H1 (cell line): ENCODE data around the gene SCAPER. TPM values are rescaled to one million over a fixed set of nuclear protein-coding genes. Genes with fewer than 3 reads are reported as not detected.

Source experiments
- CTCF ChIA-PET: fragments of 300-600 bp; sonication (Branson Sonifier 250); formaldehyde crosslinking; loops from one replicate; lab custom pipeline; 2021; ENCODE audit not compliant: partially characterized antibody; lab: Charles Lee
- POLR2A ChIA-PET: fragments of 300-600 bp; sonication (Branson Sonifier 250); formaldehyde crosslinking; loops from one replicate; lab custom pipeline; 2021; ENCODE audit warnings: inconsistent platforms; ENCODE audit not compliant: partially characterized antibody; lab: Charles Lee
- DNase-seq, 2 experiments: peaks; one replicate each; pipeline versions ENCODE4 v3.0.0 to v3.0.0-alpha.2; 2010 to 2022; ENCODE audit warnings: low spot score in 2 of 2, low read depth in 1 of 2, mixed read lengths in 1 of 2
- FAIRE-seq: peaks from 2 replicates; lab custom pipeline; 2011; peaks lifted over from hg19 to GRCh38; lab: Jason Lieb, UNC
- H2AFZ ChIP-seq: 2 replicates; pipeline ENCODE4 v1.8.1; 2012; ENCODE audit warnings: low read length, inconsistent platforms
- H2AK5ac ChIP-seq: 2 replicates; pipeline ENCODE4 v1.6.1; 2013; ENCODE audit warnings: low read depth, low read length
- H2BK120ac ChIP-seq: replicated peaks from 2 replicates; pipeline ENCODE3; 2013; ENCODE audit warnings: low read depth, low read length, inconsistent platforms
- H2BK12ac ChIP-seq: 2 replicates; pipeline ENCODE4 v1.6.1; 2013; ENCODE audit warnings: low read depth, low read length
- H2BK15ac ChIP-seq: 2 replicates; pipeline ENCODE4 v1.6.1; 2013; ENCODE audit warnings: low read length
- H2BK20ac ChIP-seq: 2 replicates; pipeline ENCODE4 v1.6.1; 2013; ENCODE audit warnings: low read length
- H2BK5ac ChIP-seq: 2 replicates; pipeline ENCODE4 v1.6.1; 2013; ENCODE audit warnings: low read depth, low read length
- H3K14ac ChIP-seq: 2 replicates; pipeline ENCODE4 v1.6.1; 2013; ENCODE audit warnings: inconsistent platforms; ENCODE audit not compliant: insufficient read length
- H3K18ac ChIP-seq: 2 replicates; pipeline ENCODE4 v1.6.1; 2013; ENCODE audit warnings: low read length; ENCODE audit errors: extremely low read depth
- H3K23ac ChIP-seq: 2 replicates; pipeline ENCODE4 v1.6.1; 2013; ENCODE audit warnings: inconsistent platforms; ENCODE audit not compliant: insufficient read length
- H3K23me2 ChIP-seq: 2 replicates; pipeline ENCODE4 v1.6.1; 2013; ENCODE audit warnings: low read depth, low read length
- H3K27ac ChIP-seq: 2 replicates; pipeline ENCODE4 v1.6.1; 2011; ENCODE audit warnings: low read depth, low read length, inconsistent platforms
- H3K27me3 ChIP-seq, 4 experiments: replicated peaks in 1 of 4; 1 replicate in 1 of 4; 2 replicates in 3 of 4; pipeline versions ENCODE4 v1.6.1 to v1.8.1; 2011 to 2013; ENCODE audit warnings: low read length in 3 of 4, mild to moderate bottlenecking in 3 of 4, inconsistent platforms in 2 of 4, mixed read lengths in 2 of 4, moderate library complexity in 1 of 4; ENCODE audit not compliant: control insufficient read depth in 3 of 4, insufficient read depth in 3 of 4; ENCODE audit errors: extremely low read depth in 1 of 4
- H3K36me3 ChIP-seq, 4 experiments: 2 replicates each; pipeline versions ENCODE4 v1.6.1 to v1.8.1; 2011 to 2013; ENCODE audit warnings: mild to moderate bottlenecking in 4 of 4, low read length in 3 of 4, moderate library complexity in 2 of 4, control low read depth in 1 of 4, inconsistent platforms in 1 of 4; ENCODE audit not compliant: insufficient read depth in 4 of 4, control insufficient read depth in 2 of 4
- H3K4ac ChIP-seq: replicated peaks from 2 replicates; pipeline ENCODE3; 2013; ENCODE audit warnings: low read length, low read depth, mixed read lengths, inconsistent platforms; ENCODE audit not compliant: insufficient read length
- H3K4me1 ChIP-seq, 4 experiments: replicated peaks in 1 of 4; 1 replicate in 1 of 4; 2 replicates in 3 of 4; pipeline versions ENCODE4 v1.6.1 to v1.8.1; 2011 to 2013; ENCODE audit warnings: low read length in 3 of 4, inconsistent platforms in 2 of 4, mixed read lengths in 1 of 4; ENCODE audit not compliant: insufficient read depth in 4 of 4, control insufficient read depth in 3 of 4
- H3K4me2 ChIP-seq, 2 experiments: 2 replicates each; pipeline versions ENCODE4 v1.6.1 to v1.8.1; 2011 to 2013; ENCODE audit warnings: low read depth in 2 of 2, low read length in 2 of 2, control low read depth in 1 of 2, inconsistent platforms in 1 of 2, mild to moderate bottlenecking in 1 of 2; ENCODE audit not compliant: insufficient read depth in 1 of 2
- H3K4me3 ChIP-seq, 4 experiments: fragments of 200-600, 300-600 bp in 1 of 4; sonication (generic), shearing (Covaris generic), sonication (Bioruptor Twin) in 1 of 4; 2 replicates each; pipeline versions ENCODE4 v1.5.1 to v1.8.1; 2011 to 2016; ENCODE audit warnings: low read length in 4 of 4, low read depth in 3 of 4, control low read depth in 2 of 4, inconsistent platforms in 2 of 4, mild to moderate bottlenecking in 2 of 4, mixed read lengths in 1 of 4, moderate library complexity in 1 of 4; ENCODE audit not compliant: insufficient read depth in 2 of 4; ENCODE audit errors: extremely low read depth in 1 of 4
- H3K56ac ChIP-seq: replicated peaks from 2 replicates; pipeline ENCODE3; 2013; ENCODE audit warnings: low read depth, mild to moderate bottlenecking, mixed read lengths, low read length, inconsistent platforms; ENCODE audit not compliant: insufficient read length
- H3K79me1 ChIP-seq: 2 replicates; pipeline ENCODE4 v1.6.1; 2013; ENCODE audit warnings: low read depth, low read length, control low read depth
- H3K79me2 ChIP-seq, 2 experiments: 2 replicates each; pipeline versions ENCODE4 v1.6.1 to v1.8.1; 2012 to 2013; ENCODE audit warnings: low read length in 2 of 2, mild to moderate bottlenecking in 2 of 2, inconsistent platforms in 1 of 2; ENCODE audit not compliant: insufficient read depth in 2 of 2, control insufficient read depth in 1 of 2
- H3K9ac ChIP-seq, 4 experiments: replicated peaks in 1 of 4; 1 replicate in 1 of 4; 2 replicates in 3 of 4; pipeline versions ENCODE4 v1.6.1 to v1.8.1; 2011 to 2013; ENCODE audit warnings: low read depth in 3 of 4, low read length in 3 of 4, control low read depth in 2 of 4, mild to moderate bottlenecking in 2 of 4, moderate library complexity in 2 of 4, inconsistent platforms in 1 of 4; ENCODE audit errors: extremely low read depth in 1 of 4
- H3K9me3 ChIP-seq, 2 experiments: 2 replicates each; pipeline versions ENCODE4 v1.6.1 to v1.8.1; 2012 to 2013; ENCODE audit warnings: mild to moderate bottlenecking in 2 of 2, moderate library complexity in 2 of 2, control low read depth in 1 of 2, inconsistent platforms in 1 of 2, low read depth in 1 of 2, low read length in 1 of 2, mixed read lengths in 1 of 2; ENCODE audit not compliant: insufficient read depth in 2 of 2
- H4K20me1 ChIP-seq, 2 experiments: replicated peaks in 1 of 2; 2 replicates each; pipeline versions ENCODE3 to v1.8.1; 2011 to 2013; ENCODE audit warnings: inconsistent platforms in 2 of 2, low read length in 2 of 2, mild to moderate bottlenecking in 1 of 2; ENCODE audit not compliant: insufficient read depth in 2 of 2, control insufficient read depth in 1 of 2
- H4K5ac ChIP-seq: 2 replicates; pipeline ENCODE4 v1.6.1; 2013; ENCODE audit warnings: low read length, low read depth, mixed read lengths, inconsistent platforms; ENCODE audit not compliant: insufficient read length
- H4K8ac ChIP-seq: 2 replicates; pipeline ENCODE4 v1.8.0; 2013; ENCODE audit warnings: mild to moderate bottlenecking, moderate library complexity, low read length, inconsistent platforms; ENCODE audit not compliant: insufficient read depth; ENCODE audit errors: extremely low read depth
- H4K91ac ChIP-seq: replicated peaks from 2 replicates; pipeline ENCODE3; 2013; ENCODE audit warnings: low read length, mixed read lengths, inconsistent platforms; ENCODE audit not compliant: insufficient read length
- EGR1 ChIP-seq: IDR thresholded peaks from 2 replicates; pipeline ENCODE4 v1.6.1; 2011; ENCODE audit warnings: low read depth, low read length, borderline replicate concordance
- NANOG ChIP-seq: IDR thresholded peaks from 2 replicates; pipeline ENCODE4 v1.6.1; 2011; ENCODE audit warnings: low read length, low read depth, mild to moderate bottlenecking, inconsistent platforms; ENCODE audit not compliant: insufficient read depth, poor library complexity, severe bottlenecking
- POU5F1 ChIP-seq: IDR thresholded peaks from 2 replicates; pipeline ENCODE4 v1.6.1; 2011; ENCODE audit warnings: low read depth, mild to moderate bottlenecking, low read length, moderate library complexity
- RAD21 ChIP-seq, 2 experiments: IDR thresholded peaks in 1 of 2; conservative IDR thresholded peaks in 1 of 2; 2 replicates each; pipeline ENCODE4 v1.6.1; 2011; ENCODE audit warnings: low read depth in 2 of 2, low read length in 2 of 2, improper control_type of control experiment in 1 of 2, inconsistent platforms in 1 of 2, mild to moderate bottlenecking in 1 of 2, moderate library complexity in 1 of 2
- WGBS, 2 experiments: shearing (Covaris generic) in 1 of 2; methylation state at CpG; one replicate each; pipeline versions ENCODE4 v1.1.6 to v1.1.7; 2013 to 2015; ENCODE audit warnings: low lambda C conversion rate in 2 of 2, mixed read lengths in 2 of 2, inconsistent platforms in 1 of 2, low coverage in 1 of 2, missing lambda C conversion rate in 1 of 2; ENCODE audit not compliant: insufficient replicate concordance in 2 of 2, insufficient coverage in 1 of 2, insufficient read length in 1 of 2; ENCODE audit errors: extremely low coverage in 1 of 2, missing lambda C conversion rate in 1 of 2; 5-methylcytosine and 5-hydroxymethylcytosine counted together
- polyA plus RNA-seq, 7 experiments: library from polyadenylated mRNA; depleted of rRNA in 3 of 7; stranded (reverse) in 5 of 7; unstranded in 2 of 7; fragments of >200 nt in 5 of 7; fragments of 200-250 nt in 2 of 7; gene quantifications; 1 replicate in 5 of 7; 2 replicates in 1 of 7; 4 replicates in 1 of 7; pipeline versions ENCODE4 v1.2.1 to v1.2.3, GENCODE V29; 2011 to 2013; ENCODE audit warnings: missing spikeins in 2 of 7, mixed read lengths in 2 of 7
- total RNA-seq: library from RNA; stranded (reverse); fragmentation: NEBNext Ultra II Directional; extraction: Animal tissue kit (Norgen Biotek cat#: 25700); gene quantifications from 2 replicates; pipeline ENCODE4 v1.2.1, GENCODE V29; 2021

The SCAPER gene
- total and polyA plus RNA-seq, 2 of the 8 experiments (the other 6 are each of a cell fraction or from before 2014, with no cell fraction given) = 1.6 to 6.8 TPM

DNA sequence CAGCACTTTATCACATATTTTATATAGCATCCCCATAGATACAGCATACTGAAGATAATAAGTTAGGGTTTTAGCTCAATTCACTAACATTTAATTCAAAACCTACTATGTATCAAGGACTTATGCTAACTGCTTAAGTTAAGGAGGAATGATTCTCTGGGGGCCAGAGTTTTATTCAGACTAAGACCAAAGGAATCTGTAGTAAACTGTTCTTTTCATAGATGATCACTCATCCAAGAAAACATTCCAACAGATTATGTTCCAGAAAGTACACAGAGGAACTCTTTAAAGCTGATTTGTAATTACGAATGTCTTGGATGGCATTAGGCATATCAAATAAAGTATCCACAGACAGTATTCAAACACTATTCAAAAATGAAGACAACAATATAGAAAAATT lies 226.4 kb downstream of the SCAPER start:
- Histone ChIP-seq H3K18ac (no peak overlapping the region), H2BK20ac (no peak overlapping the region), H2AFZ (no peak overlapping the region), H3K23me2 (no peaks in the 10 kb centered on the region), H3K4me2 (no peak overlapping the region), H4K91ac (no peak overlapping the region), H4K20me1 (no peaks in the 10 kb centered on the region), H3K36me3 (no peaks in the 10 kb centered on the region), H4K8ac (no peak overlapping the region), H3K4me3 (no peak overlapping the region), H3K27ac (no peak overlapping the region), H3K27me3 (no peaks in the 10 kb centered on the region), H3K23ac (no peak overlapping the region), H2BK120ac (no peak overlapping the region), H3K79me2 (no peaks in the 10 kb centered on the region; a peak in 1 of 4 replicates), H3K9ac (no peak overlapping the region), H3K4me1 (no peaks in the 10 kb centered on the region), H2BK5ac (no peak overlapping the region), H2AK5ac (no peak overlapping the region), H2BK12ac (no peak overlapping the region), H3K79me1 (no peaks in the 10 kb centered on the region), H3K9me3 (no peaks in the 10 kb centered on the region), H3K14ac (no peak overlapping the region), H3K4ac (no peak overlapping the region), H4K5ac (no peak overlapping the region), H3K56ac (no peak overlapping the region), H2BK15ac (no peak overlapping the region)
- ChIA-PET CTCF (no interaction called here), POLR2A (no interaction called here)
- FAIRE-seq (no peak), DNase-seq (no peak)
- no peak for TF ChIP-seq RAD21 (IDR thresholded peaks at IDR 0.05 in 1 of 2, conservative IDR thresholded peaks at IDR 0.05 in 1 of 2; ENCODE audit: low read depth in 2 of 2, low read length in 2 of 2)
- TF ChIP-seq NANOG = no peak
- no peak for TF ChIP-seq EGR1
- no peak for TF ChIP-seq POU5F1
- WGBS, 2 experiments = 94% methylated on average over 1 of the region's 1 CpG; no CpG with 5 or more reads in 1 of the 2 experiments
